ENCODE measurements around the gene C20orf173.

The C20orf173 gene

DNA sequence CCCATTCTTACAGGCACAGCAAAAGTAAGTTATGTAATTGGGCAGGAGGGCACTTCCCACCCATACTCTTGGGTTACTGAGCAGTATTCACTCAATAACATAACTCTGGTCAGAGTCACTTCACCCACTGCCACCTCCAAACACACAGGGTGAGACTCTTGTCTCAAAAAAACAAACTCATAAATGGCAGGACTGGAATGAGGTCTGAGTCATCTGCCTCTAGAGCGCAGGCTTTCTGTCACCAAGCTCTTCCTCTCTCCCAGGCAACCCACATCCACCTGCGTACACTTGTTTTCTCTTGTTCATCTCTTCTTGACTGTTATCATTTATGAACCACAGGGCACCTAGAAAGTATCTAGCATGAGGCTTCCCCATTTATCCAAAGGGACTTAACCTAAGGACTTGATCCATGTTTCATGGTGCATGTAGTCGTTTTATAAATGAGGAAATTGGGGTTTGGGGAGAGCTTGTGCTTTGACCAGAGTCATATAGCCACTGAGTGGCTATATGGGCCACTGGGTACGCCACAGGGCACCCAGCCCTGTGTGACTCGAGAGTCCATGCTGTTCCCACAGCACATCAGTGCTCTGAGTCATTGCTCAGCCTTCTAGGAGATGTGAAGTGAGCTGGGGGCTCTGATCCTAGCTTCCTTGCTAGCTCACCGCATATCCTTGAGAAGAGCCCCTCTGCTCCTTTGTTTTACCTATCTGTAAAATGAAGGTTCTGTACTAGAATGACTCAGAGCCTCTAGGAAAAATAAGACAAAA, 22.4 kb downstream of the C20orf173 start:
- no peak for DNase-seq (ENCODE audit: low spot score)

DNA sequence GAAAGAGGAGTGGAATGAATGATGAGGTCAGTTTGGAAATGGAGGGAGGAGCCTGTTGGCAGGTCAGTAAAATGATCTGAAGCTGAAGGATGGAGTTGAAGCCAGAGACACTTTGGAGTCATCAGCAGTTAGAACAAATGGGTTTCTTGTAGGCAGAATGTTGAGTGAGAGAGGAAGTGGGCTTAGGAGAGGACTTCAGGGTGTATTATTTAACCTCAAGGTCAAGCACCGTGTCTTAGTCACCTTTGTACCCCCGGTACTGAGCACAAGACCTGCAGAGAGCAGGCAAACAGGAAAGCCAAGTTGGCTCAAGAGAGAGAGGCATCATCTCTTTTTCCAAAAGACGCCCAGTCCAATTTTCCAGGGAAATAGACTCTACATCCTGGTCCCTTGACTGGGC, 23.3 kb downstream of the C20orf173 start:
- no peak for DNase-seq (ENCODE audit: low spot score)

DNA sequence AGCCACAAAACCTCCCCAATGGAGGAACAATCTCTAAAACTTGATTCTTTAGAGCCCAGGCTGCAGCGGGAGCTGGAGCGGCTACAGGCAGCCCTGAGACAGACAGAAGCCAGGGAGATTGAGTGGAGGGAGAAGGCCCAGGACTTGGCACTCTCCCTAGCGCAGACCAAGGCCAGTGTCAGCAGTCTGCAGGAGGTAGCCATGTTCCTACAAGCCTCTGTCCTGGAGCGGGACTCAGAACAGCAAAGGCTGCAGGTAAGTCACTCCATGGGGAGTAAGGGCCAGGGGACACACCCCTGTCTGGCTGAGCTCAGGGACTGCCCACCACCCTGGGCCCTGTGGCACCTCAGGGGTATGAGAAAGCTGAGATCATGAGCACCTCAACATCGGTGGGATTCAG, 24.7 kb downstream of the C20orf173 start:
- no peak for DNase-seq (ENCODE audit: low spot score)

GRCh38 chr20:35503841-35504561, 25.5 kb downstream of the C20orf173 start:
- DNase-seq (ENCODE audit: low spot score) = no peak

GRCh38 chr20:35503281-35503680, 26.2 kb downstream of the C20orf173 start:
- no peak for DNase-seq (ENCODE audit: low spot score)

DNA sequence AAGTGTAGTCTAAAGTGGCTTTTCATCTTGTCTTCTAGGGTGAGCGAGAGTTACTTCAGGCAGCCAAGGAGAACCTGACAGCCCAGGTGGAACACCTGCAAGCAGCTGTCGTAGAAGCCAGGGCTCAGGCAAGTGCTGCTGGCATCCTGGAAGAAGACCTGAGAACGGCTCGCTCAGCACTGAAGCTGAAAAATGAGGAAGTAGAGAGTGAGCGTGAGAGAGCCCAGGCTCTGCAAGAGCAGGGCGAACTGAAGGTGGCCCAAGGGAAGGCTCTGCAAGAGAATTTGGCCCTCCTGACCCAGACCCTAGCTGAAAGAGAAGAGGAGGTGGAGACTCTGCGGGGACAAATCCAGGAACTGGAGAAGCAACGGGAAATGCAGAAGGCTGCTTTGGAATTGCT, 27.1 kb downstream of the C20orf173 start:
- DNase-seq (ENCODE audit: low spot score) = no peak

DNA sequence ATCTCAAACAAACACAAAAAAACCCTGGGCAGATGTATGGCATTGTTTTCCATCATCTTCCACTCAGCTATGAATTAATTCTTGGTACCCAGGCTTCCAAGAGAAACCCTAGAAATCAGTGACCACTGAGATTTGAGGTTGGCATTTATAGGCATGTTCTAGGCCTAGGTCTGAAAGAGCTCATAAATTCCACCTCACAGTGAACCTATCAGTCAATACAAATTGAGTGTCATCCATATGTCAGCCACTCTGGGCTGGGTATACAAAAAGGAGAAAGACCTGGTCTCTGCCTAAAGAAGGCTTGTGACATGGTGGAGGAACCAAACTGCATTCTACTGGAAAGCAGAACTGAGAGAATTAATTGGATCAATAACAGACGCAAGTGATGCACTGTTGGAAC, 30.2 kb downstream of the C20orf173 start:
- DNase-seq (ENCODE audit: low spot score) = no peak

- peak; percentile 47 for DNase-seq (ENCODE audit: low spot score)
Measured at GRCh38 chr20:35497780-35498189, 31.7 kb downstream of the C20orf173 start.

DNA sequence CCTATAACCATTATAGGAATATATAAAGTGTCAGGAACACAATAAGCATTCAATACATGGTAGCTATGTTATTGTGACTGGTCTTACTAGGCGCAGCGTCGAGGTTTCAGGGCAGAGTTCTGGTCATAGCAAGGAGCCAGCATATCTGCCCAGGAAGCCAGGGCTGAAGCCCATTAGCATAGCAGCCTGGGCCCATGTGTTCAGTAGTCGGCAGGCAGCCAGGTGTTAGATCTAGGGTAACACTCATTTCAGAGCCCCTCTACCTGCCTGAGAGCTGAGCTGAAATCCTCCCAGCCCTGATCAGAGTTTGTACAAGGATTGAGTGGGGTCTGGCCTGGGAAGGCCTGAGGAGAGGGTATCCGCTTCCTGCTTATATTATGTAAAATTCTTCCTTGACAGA, 32.1 kb downstream of the C20orf173 start:
- DNase-seq (ENCODE audit: low spot score) = no peak

DNA sequence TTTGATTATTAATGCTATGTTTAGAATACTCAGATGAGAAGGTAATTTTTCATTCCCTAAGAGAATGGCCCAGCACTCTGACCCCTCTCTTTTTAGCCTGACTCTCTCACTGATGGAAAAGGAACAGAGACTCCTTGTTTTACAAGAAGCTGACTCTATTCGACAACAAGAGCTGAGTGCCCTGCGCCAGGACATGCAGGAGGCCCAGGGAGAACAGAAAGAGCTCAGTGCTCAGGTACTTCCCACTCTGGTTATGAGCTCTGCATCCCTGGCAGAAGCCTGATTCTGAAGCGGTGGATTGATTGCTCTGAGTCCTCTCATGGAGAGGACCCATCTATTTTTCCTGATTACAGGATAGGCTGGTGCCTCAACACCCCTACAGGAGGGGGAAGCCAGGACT, 33.0 kb downstream of the C20orf173 start:
- no peak for DNase-seq (ENCODE audit: low spot score)

GRCh38 chr20:35492352-35492751, 37.1 kb downstream of the C20orf173 start:
- no peak for DNase-seq (ENCODE audit: low spot score)

- no peak for DNase-seq (ENCODE audit: low spot score)
Measured at GRCh38 chr20:35491823-35492222, 37.6 kb downstream of the C20orf173 start.

DNA sequence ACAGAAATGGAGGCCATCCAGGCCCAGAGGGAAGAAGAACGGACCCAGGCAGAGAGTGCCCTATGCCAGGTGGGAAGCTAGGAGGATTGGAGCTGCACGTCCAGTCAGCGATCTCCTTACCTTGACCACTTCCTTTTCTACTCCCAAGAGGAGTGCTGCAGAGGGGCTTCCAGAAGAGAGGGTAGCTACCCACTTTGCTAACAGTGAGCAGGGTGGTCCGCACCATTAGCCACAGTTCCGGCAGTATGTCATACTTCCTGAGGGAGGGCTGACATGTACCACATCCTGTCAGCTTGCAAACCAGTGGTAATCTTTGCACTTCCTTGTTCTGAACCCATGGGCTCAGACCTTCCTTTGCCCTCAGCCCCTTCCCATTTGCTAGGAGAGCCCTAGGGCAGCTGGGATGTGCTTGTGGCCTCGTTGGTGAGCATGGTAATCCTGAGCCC, 38.7 kb downstream of the C20orf173 start:
- no peak for DNase-seq (ENCODE audit: low spot score)

DNA sequence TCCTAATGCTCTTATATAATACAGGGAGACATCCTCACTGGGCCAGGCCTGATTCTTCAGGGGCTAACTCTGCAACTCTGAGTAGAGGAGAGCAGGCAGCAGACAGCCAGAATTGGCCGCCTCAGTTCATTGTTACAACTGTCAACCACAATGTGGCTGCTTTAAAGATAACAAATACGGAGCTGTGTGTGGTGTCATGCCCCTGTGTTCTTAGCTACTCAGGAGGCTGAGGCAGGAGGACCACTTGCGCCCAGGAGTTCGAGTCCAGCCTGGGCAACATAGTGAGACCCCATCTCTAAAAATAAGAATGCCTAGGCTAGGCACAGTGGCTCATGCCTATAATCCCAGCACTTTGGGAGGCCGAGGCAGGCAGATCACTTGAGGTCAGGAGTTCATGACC, 39.7 kb downstream of the C20orf173 start:
- DNase-seq (ENCODE audit: low spot score) = no peak

- DNase-seq (ENCODE audit: low spot score) = no peak
Measured at GRCh38 chr20:35487479-35487878, 42.0 kb downstream of the C20orf173 start.

DNA sequence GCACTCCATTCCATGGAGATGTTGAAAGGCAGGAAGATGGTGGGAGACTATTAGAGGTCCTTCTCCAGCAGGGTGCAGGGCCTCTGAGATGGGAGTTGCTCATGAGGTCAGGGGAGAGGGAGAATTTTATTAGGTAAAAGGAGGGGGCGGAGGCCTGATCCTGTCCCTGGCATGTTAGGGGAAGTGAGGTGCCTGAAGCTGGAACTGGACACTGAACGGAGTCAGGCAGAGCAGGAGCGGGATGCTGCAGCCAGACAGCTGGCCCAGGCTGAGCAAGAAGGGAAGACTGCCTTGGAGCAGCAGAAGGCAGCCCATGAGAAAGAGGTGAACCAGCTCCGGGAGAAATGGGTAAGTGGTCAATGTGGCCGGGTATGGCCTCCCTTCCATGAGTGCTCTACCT, 49.7 kb downstream of the C20orf173 start:
- DNase-seq (ENCODE audit: low spot score) = no peak

GRCh38 chr20:35478804-35479472, 50.5 kb downstream of the C20orf173 start:
- DNase-seq (ENCODE audit: low spot score) = no peak
